HG02970 (cell line): Measurements from ENCODE around the gene THOC6.
"Not testable (repeated sequence)": the region's sequence is repeated elsewhere in the genome, so short reads cannot be mapped to it uniquely, and the experiment has no call there.

Experiments
- ATAC-seq: cut with Tn5 transposase; IDR thresholded peaks from one replicate; pipeline ENCODE4 v1.9.1; 2021; ENCODE audit warnings: mild to moderate bottlenecking, moderate library complexity, moderate number of reproducible peaks; ENCODE audit not compliant: unreplicated experiment, low FRiP score

The THOC6 gene

DNA sequence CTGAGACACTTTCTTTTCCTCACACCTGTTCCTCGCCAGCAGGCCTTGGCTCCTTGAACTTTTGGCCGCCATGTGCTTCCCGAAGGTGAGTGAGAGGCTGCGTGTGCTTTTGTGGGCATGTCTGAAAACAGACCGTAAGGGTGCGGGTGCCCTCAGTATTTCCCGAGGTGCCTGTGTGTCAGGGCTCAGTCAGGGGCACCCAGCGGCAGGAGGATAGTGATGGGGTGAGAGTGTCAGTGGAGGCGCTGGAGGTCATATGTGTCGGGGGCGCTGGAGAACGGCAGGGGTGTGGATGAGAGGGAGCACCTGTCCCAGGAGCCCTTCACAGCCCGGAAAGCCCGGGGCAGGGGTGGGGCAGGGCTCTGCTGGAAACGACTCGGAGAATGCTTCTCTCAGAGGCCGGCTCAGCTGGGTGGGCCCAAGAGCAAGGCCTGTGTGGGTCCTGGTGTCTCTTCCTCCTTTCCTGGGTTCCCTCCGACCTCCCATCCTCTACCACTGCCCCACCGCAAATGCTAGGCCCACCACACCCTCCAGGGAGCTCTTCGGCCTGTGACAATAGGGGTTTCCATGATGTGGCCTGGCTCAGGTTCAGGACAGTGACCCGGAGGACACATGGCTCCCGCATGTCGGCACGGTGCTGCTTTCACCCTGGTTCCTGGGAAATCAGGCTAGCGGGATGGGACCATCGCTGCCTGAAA is 42.1 kb downstream of the THOC6 start:
- ATAC-seq, result no peak

DNA sequence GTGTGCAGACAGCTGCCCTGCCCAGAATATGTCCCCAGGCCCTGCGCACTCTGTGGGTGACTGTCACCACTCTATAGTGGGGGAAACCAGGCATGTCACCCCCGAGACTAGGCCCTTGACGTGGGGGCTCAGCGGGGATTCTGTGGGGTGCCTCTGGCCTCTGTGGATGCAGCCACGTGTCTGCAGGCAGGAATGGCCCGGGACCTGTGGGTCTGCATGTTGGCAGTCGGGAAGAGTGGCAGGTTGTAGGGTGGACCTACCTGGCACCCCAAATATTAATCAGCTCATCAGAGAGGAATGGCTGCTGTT is 42.6 kb downstream of the THOC6 start:
- ATAC-seq, result no peak

DNA sequence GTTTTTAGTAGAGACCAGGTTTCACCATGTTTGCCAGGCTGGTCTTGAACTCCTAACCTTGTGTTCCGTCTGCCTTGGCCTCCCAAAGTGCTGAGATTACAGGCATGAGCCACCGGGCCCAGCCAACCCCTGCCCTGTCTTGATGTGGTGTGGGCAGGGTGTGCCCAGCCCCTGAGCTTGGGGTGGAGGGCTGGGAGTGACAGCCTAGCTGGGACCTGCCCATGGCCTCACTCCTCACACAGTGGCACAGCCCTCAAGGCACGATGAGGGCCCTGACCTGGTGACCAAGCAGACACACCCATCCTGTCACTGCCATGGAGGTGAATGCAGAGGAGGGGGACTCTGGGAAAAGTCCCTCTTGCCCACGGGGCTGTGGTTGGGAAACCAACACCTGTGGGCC is 44.7 kb downstream of the THOC6 start:
- no peak for ATAC-seq

DNA sequence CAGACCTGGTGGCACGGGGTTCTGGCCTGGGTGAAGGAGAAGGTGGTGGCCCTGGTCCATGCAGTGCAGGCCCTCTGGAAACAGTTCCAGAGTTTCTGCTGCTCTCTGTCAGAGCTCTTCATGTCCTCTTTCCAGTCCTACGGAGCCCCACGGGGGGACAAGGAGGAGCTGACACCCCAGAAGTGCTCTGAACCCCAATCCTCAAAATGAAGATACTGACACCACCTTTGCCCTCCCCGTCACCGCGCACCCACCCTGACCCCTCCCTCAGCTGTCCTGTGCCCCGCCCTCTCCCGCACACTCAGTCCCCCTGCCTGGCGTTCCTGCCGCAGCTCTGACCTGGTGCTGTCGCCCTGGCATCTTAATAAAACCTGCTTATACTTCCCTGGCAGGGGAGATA is 45.3 kb downstream of the THOC6 start:
- ATAC-seq, result not testable (repeated sequence)

DNA sequence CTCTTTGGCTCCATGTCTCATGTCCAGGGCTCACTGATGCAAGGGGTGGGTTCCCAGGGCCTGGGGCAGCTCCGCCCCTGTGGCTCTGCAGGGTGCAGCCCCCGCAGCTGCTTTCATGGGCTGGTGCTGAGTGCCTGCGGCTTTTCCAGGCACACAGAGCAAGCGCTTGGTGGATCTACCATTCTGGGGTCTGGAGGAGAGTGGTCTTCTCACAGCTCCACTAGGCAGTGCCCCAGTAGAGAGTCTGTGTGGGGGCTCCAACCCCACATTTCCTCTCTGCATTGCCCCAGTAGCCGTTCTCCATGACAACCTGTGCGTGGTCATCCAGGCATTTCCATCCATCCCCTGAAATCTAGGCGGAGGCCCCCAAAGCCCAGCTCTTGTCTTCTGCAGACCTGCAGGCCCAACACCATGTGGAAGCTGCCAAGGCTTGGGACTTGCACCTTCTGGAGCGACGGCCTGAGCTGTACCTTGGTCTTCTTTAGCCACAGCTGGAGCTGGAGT is 46.8 kb downstream of the THOC6 start:
- no peak for ATAC-seq

DNA sequence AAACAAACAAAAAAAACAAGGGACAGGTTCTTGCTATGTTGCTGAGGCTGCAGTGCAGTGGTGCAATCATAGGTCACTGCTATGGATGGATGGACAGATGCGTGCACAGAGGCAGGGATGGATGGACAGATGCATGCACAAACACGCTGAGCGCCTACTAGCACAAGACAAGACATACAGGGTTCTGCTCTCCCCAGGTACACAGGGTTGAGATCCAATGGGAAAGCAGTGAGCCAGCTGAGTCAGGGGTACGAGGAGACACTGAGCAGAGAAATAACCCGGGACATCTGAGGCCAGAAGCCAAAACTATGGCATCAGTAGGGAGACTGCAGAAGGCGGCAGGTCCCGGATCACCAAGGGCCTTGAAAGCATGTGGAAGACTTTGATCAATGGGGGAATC is 47.8 kb downstream of the THOC6 start:
- no peak for ATAC-seq

DNA sequence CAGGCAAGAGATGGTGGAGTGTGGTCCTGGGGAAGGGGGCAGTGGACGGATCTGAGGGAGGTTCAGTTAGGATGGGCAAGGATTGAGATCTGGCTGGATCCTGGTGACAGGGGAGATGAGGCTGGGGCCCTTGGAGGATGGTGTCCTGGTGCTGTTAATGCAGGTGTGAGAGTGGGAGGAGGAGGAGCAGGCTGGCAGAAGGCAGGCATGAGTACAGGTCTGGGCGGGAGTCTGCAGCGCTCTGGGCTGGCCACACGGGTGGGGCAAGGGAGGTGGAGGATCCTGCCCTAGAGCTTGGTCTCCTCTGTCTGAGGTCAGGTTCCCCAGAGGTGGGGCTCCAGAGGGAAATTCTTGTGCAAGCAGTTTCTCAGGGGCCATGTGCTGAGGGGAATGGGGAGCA is 48.3 kb downstream of the THOC6 start:
- ATAC-seq, result not testable (repeated sequence)

DNA sequence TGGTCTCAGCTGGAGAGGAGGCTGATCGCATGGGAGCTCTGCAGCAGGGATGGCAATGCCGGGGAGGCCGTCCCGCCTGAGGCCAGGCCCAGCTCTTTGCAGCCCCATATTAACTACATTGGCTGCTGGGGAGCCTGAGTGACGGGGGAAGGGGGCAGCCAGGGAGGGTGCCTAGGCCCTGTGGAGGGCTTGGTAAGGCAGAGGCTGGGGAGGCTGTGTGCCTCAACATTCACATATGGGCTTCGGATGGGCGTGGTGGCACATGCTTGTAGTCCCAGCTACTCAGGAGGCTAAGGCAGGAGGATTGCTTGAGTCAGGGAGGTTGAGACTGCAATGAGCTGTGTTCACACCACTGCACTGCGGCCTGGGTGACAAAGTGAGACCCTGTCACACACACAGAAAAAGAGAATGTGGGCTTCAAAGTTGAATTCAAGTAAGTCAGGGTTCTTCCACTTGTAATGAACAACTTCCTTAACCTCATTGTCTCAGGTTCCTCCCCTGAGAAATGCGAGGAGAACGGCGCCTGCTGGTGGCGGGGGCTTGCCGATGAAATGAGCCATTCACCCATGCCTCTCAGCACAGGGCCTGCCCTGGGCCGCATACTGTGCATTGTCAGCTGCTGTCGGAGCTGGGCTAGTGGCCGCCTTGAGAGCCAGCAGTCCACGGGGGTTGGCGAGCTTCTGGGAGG is 48.9 kb downstream of the THOC6 start:
- ATAC-seq, result not testable (repeated sequence)

DNA sequence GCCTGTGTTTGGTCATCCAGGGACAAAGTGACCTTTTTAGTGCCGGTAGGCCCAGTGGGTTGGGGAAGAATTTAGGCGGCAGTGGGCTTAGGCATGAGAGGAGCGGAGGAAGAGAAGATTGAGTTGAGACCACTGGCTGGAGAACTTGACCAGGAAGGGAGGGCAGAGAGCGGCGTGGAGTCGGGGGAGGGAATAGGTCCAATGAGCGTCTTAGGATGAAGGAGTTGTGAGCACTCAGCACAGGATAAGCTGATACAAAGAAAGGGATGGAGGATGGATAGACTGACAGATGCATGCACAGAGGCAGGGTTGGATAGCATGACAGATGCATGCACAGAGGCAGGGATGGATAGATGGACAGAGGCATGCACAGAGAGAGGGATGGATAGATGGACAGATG is 49.6 kb downstream of the THOC6 start:
- no peak for ATAC-seq

DNA sequence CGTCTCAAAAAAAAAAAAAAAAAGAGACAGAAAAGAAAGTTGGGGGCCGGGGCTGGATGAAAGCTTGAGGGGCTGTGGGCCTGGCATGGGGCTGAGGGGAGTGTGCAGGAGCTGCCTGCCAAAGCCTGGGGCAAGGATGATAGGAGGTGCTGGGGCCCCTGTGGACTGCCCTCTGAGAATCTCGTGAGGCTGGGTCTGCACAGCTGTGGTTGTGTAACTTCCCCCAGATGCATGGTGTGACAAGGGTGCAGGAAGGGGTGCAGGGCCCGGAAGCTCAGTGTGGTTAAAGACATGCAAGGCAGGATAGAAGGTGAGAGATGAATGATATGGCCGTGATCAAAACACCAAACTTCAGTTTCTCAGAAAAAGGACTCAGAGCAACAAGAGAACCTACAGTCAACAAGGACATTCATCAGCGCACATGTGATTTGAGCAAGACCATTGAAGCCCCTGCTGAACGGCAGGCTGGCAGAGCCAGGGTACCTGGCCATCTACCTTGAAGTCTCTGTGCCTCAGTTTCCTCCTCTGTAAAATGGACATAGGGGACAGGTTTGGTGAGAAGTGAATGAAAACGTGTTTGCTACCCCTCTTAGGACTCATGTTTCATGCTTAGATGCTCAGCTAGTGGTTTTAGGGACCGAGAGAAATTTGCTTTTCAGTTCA is 51.2 kb downstream of the THOC6 start:
- ATAC-seq, result no peak

DNA sequence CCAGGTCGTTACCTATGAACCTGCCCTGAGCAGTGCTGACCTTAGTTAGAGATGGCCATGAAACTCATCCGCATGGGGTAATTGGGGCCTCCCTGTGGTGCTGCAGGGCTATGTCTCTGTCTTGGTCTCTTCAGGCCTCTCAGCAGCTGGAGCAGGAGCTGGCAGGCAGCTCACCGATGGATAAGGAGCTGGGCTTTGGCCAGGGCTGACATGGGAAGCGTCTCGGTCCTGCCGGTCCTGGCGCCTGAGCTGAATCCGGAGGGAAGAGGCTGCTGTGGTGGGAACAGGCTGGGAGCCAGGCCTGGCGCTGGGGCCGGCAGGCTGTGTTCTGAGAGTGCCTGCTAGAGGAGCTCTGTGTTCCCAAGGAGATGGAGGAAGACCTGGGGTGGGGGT is 51.7 kb downstream of the THOC6 start:
- no peak for ATAC-seq

DNA sequence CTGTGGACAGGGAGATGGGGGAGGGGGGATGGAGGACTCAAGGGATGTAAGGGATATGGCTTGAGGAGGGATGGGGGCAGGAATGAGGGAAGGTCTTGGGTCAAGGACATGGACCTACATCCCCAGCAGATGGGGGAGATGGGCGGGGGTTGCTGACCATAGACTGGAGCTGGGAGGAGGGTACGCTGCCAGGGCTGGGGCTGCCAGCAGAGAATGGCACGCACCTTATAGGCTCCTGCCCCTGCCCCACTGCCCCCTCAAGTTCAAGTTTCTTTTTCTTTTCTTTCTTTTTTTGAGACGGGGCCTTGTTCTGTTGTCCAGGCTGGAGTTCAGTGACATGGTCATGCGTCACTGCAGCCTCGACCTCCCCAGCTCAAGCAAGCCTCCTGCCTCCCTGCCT is 52.1 kb downstream of the THOC6 start:
- ATAC-seq, result not testable (repeated sequence)

DNA sequence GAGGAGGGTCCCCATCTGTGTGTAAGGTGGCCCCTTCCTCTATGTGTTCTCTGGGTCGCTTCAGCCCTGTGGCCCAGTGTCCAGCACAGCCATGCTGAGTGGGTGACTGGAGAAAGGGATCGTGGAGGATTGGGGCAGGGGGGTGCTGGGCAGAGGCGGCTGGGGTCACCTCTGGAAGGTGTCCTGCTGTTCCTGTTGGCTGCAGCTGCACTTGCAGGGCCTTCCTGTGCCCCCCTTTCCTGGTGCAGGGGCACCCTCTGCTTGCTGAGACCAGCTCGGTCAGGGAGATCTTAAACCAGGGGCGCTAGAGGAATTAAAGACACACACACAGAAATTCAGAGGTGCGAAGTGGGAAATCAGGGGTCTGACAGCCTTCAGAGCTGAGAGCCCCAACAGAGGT is 52.7 kb downstream of the THOC6 start:
- ATAC-seq, result no peak
